Chondrocyte (in vitro differentiated cells): ENCODE data around the gene SBK2. TPM values are rescaled to one million over a fixed set of nuclear protein-coding genes. Genes with fewer than 3 reads are reported as not detected.

Experiments
- DNase-seq: peaks from one replicate; pipeline ENCODE4 v3.0.0; 2021; ENCODE audit warnings: mixed read lengths, low spot score
- H3K27ac Mint-ChIP-seq: one replicate; pipeline ENCODE4 v1.8.0; 2021; ENCODE audit warnings: mild to moderate bottlenecking, moderate library complexity, mixed read lengths; ENCODE audit not compliant: unreplicated experiment
- H3K27me3 Mint-ChIP-seq: 2 replicates; pipeline ENCODE4 v1.8.0; 2021; ENCODE audit warnings: low read depth, mixed read lengths
- H3K36me3 Mint-ChIP-seq: 2 replicates; pipeline ENCODE4 v1.8.0; 2021; ENCODE audit warnings: low read depth, mixed read lengths
- H3K4me1 Mint-ChIP-seq: 2 replicates; pipeline ENCODE4 v1.8.0; 2021; ENCODE audit warnings: low read depth, mild to moderate bottlenecking, mixed read lengths
- H3K4me3 Mint-ChIP-seq: one replicate; pipeline ENCODE4 v1.8.0; 2021; ENCODE audit warnings: mild to moderate bottlenecking, moderate library complexity, mixed read lengths; ENCODE audit not compliant: unreplicated experiment
- H3K9me3 Mint-ChIP-seq: 2 replicates; pipeline ENCODE4 v1.8.0; 2021; ENCODE audit warnings: low read depth, mixed read lengths
- total RNA-seq: library from RNA; stranded (reverse); gene quantifications from 3 replicates; pipeline ENCODE4 v1.2.1, GENCODE V29; 2021
- TF ChIP-seq, protein P1 (sequence below): fragments of 200-600 bp; sonication (generic); IDR thresholded peaks from 2 replicates; pipeline ENCODE4 v1.5.0; 2021; ENCODE audit warnings: antibody characterized with exemption, mild to moderate bottlenecking, moderate library complexity

Gene SBK2
- total RNA-seq, 1 donor from 2014 or later: not detected

DNA sequence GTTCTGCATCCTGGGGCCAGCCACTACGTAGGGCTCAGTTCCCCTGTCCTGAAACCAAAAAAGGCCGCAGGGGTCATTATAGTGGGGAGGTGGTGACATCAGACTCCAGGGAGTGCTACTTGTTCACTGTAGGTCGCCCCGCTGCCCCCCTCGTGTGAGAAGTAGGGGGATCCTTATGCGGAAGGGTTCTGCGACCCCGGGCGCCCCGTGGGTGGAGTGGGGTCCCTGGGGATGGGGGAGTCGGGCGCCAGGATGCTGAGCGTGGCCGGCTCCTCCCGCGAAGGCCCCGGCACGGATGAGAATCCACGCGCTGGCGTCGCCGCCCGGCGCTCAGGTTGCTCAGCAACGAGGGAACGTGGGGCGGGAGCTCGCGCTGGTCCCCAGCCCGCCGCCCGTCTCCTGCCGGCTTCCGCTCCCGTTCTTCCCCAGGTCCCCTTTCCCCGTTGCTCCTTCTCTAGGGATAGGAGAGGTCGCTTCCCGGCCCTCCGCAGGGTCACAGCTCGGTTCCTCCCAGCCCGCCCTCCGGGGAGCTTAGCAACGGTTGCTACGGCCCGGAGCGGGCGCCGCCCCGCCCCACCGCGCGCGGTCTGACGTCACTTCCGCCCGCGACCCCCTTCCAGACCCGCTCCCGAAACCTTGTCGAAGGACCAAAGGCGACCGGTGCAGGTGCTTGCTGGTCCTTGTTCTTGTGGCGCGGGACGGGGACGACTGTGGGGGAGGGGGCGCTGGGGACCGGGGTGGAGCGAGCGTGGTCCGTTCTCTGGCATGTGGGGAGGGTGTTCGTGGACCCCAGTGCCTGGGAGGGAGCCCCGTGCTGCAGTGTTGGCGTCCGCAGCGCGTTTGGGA, 52.1 kb downstream of the SBK2 start, which contains the start of gene NAT14:
Gene NAT14 (plus strand): TSS at position 596 of the 846 bp plus-strand sequence. CDS start 521 bp downstream, outside the sequence.
- no peaks in the 10 kb centered on the region for H3K9me3 Mint-ChIP-seq
- no peaks in the 10 kb centered on the region for H3K36me3 Mint-ChIP-seq
- peak within 1 kb of the TSS; percentile 91 for H3K27ac Mint-ChIP-seq
- H3K27me3 Mint-ChIP-seq: no peaks in the 10 kb centered on the region
- H3K4me3 Mint-ChIP-seq: peak within 1 kb of the TSS; percentile 68
- no peak for DNase-seq
- H3K4me1 Mint-ChIP-seq: peaks cover 28% of the 10 kb centered on the region
- TF ChIP-seq, protein P1, sequence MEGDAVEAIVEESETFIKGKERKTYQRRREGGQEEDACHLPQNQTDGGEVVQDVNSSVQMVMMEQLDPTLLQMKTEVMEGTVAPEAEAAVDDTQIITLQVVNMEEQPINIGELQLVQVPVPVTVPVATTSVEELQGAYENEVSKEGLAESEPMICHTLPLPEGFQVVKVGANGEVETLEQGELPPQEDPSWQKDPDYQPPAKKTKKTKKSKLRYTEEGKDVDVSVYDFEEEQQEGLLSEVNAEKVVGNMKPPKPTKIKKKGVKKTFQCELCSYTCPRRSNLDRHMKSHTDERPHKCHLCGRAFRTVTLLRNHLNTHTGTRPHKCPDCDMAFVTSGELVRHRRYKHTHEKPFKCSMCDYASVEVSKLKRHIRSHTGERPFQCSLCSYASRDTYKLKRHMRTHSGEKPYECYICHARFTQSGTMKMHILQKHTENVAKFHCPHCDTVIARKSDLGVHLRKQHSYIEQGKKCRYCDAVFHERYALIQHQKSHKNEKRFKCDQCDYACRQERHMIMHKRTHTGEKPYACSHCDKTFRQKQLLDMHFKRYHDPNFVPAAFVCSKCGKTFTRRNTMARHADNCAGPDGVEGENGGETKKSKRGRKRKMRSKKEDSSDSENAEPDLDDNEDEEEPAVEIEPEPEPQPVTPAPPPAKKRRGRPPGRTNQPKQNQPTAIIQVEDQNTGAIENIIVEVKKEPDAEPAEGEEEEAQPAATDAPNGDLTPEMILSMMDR: no peak

DNA sequence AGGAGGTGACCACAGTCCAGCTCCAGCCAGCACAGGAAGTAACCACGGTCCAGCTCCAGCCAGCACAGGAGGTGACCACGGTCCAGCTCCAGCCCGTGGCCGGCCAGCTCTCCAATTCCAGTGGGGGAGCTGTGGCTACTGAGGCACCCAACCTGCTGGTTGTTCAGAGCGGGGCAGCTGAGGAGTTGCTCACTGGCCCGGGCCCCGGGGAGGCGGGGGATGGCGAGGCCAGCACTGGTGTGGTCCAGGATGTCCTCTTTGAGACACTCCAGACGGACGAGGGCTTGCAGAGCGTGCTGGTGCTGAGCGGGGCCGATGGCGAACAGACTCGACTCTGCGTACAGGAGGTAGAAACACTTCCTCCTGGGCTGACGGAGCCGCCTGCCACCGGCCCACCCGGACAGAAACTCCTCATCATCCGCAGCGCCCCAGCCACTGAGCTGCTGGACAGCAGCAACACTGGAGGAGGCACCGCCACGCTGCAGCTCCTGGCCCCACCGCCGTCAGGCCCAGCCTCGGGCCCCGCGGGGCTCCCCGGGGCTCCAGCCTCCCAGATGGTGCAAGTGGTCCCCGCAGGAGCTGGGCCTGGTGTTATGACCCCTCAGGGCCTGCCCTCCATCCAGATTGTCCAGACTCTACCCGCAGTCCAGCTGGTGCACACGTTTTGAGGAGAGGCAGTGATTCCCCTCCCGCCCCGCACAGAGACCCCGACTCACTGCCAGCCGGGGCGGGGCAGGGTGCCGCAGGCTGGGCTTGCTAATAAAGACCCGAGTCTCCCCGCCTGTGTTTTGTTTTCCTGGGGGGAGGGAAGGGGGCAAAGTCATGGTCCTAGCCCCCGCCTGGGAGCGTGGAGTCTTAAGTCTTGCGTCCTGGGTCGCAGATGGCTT, 53.0 kb downstream of the SBK2 start:
- Mint-ChIP-seq H3K4me3 (peak overlapping the region; percentile 68), H3K27me3 (no peaks in the 10 kb centered on the region), H3K9me3 (no peaks in the 10 kb centered on the region), H3K36me3 (no peaks in the 10 kb centered on the region), H3K27ac (peak overlapping the region; percentile 36), H3K4me1 (peaks cover 33% of the 10 kb centered on the region)
- TF ChIP-seq, protein P1: no peak
- DNase-seq: no peak

DNA sequence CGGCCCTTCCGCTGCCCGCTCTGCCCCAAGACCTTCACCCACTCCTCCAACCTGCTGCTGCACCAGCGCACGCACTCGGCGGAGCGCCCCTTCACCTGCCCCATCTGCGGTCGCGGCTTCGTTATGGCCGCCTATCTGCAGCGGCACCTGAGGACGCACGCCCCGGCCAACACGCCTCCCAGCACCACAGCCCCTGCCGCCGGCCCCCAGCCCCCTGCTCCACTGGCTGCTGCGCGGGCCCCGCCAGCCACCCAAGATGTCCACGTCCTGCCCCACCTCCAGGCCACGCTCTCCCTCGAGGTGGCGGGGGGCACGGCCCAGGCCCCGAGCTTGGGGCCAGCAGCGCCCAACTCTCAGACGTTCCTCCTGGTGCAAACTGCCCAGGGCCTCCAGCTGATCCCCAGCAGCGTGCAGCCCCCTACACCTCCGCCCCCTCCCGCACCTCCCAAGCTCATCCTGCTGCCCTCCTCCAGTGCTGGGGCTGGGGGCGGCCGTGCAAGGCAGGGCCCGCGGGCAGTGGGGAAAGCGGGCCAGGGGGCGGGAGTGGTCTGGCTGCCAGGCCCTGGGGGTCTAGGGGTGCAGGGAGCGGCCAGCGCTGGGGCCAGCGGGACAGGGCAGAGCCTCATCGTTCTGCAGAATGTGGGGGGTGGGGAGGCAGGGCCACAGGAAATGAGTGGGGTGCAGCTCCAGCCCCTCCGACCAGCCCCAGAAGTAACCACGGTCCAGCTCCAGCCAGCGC, 53.8 kb downstream of the SBK2 start:
- TF ChIP-seq, protein P1: no peak
- no peaks in the 10 kb centered on the region for H3K9me3 Mint-ChIP-seq
- H3K4me1 Mint-ChIP-seq: peaks cover 38% of the 10 kb centered on the region
- H3K4me3 Mint-ChIP-seq: no peak overlapping the region
- no peak for DNase-seq
- H3K27ac Mint-ChIP-seq: no peak overlapping the region
- no peaks in the 10 kb centered on the region for H3K27me3 Mint-ChIP-seq
- H3K36me3 Mint-ChIP-seq: no peaks in the 10 kb centered on the region

DNA sequence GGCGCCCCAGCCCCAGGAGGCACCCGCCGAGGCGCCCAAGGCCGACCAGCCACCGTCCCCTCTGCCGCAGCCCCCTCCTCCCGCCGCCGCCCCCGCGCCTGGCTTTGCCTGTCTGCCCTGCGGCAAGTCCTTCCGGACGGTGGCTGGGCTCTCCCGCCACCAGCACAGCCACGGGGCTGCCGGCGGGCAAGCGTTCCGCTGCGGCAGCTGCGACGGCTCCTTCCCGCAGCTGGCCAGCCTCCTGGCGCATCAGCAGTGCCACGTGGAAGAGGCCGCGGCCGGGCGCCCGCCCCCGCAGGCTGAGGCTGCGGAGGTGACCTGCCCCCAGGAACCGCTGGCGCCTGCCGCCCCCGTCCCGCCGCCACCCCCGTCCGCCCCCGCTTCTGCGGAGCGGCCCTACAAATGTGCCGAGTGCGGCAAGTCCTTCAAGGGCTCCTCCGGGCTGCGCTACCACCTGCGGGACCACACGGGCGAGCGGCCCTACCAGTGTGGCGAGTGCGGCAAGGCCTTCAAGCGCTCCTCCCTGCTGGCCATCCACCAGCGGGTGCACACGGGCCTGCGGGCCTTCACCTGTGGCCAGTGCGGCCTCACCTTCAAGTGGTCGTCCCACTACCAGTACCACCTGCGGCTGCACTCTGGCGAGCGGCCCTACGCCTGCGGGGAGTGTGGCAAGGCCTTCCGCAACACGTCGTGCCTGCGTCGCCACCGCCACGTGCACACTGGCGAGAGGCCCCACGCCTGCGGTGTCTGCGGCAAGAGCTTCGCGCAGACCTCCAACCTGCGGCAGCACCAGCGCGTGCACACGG, 54.6 kb downstream of the SBK2 start:
- TF ChIP-seq, protein P1: no peak
- peaks cover 39% of the 10 kb centered on the region for H3K4me1 Mint-ChIP-seq
- H3K36me3 Mint-ChIP-seq: no peaks in the 10 kb centered on the region
- no peak overlapping the region for H3K4me3 Mint-ChIP-seq
- H3K27me3 Mint-ChIP-seq: no peaks in the 10 kb centered on the region
- no peak for DNase-seq
- no peaks in the 10 kb centered on the region for H3K9me3 Mint-ChIP-seq
- H3K27ac Mint-ChIP-seq: no peak overlapping the region
